Parathyroid adenoma (tissue), 2 donors: Measurements from ENCODE around the gene CYB561.
A peak's percentile ranks its signal among the peaks of the same experiment; 100 is the strongest.

Source experiments
- H2AFZ ChIP-seq: fragments of 300-600 bp; sonication (generic); one replicate; pipeline ENCODE4 v1.7.0; 2017; ENCODE audit warnings: antibody characterized with exemption, mild to moderate bottlenecking
- H3K27ac ChIP-seq: fragments of 300-600 bp; sonication (generic); one replicate; pipeline ENCODE4 v1.7.0; 2017
- H3K27me3 ChIP-seq: fragments of 300-600 bp; sonication (generic); one replicate; pipeline ENCODE4 v1.7.0; 2017; ENCODE audit warnings: low read length; ENCODE audit not compliant: control insufficient read depth, insufficient read depth
- H3K36me3 ChIP-seq: fragments of 300-600 bp; sonication (generic); one replicate; pipeline ENCODE4 v1.7.0; 2017; ENCODE audit warnings: low read length; ENCODE audit not compliant: control insufficient read depth, insufficient read depth
- H3K4me1 ChIP-seq: fragments of 300-600 bp; sonication (generic); one replicate; pipeline ENCODE4 v1.7.0; 2017; ENCODE audit warnings: control low read depth
- H3K4me2 ChIP-seq: fragments of 300-600 bp; sonication (generic); one replicate; pipeline ENCODE4 v1.7.0; 2017; ENCODE audit warnings: low read length
- H3K4me3 ChIP-seq: fragments of 300-600 bp; sonication (generic); one replicate; pipeline ENCODE4 v1.7.0; 2017; ENCODE audit warnings: low read depth, low read length
- H3K79me2 ChIP-seq: fragments of 300-600 bp; sonication (generic); one replicate; pipeline ENCODE4 v1.7.0; 2017; ENCODE audit warnings: control low read depth
- H3K9ac ChIP-seq: fragments of 300-600 bp; sonication (generic); one replicate; pipeline ENCODE4 v1.7.0; 2017; ENCODE audit warnings: mild to moderate bottlenecking
- H3K9me3 ChIP-seq: fragments of 300-600 bp; sonication (generic); one replicate; pipeline ENCODE4 v1.7.0; 2017; ENCODE audit warnings: low read length; ENCODE audit not compliant: control insufficient read depth
- TF ChIP-seq, protein P1 (sequence below): fragments of 300-600 bp; sonication (generic); IDR thresholded peaks from one replicate; pipeline ENCODE4 v1.7.0; 2017; ENCODE audit warnings: antibody characterized with exemption, mild to moderate bottlenecking
- donor health status: primary hyperparathyroidism.

Gene CYB561

DNA sequence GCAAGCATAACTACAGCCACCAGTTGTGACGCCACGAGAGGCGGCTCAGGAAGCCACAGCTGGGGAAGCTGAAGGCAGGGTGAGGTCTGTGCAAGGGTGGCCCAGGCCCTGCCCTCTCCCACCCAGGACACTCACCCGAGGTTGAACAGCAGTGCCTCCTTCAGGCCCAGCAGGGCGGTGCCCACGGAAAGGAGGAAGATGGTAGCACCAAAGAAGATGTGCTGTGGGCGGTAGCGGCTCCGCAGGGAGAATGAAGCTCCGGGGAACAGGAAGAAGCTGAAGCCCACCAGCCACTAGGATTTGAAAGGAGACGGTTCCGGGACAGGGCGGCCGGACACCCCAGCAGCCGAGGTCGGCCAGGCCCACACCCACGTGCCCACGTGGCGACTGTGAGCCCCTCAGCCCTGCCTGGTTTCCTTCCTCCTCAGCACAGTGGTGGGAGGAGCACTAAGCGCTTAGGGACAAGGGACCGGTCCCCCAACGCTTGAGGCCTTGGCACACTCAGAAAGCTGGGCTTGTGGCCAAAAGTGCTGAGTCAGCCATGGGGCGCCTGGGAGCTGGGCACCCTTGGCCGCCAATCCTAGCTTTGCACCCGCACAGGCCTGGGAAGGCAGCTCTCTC is 11.0 kb downstream of the CYB561 start:
- Histone ChIP-seq H3K27me3 (no peaks in the 10 kb centered on the region), H3K4me2 (peak overlapping the region; percentile 31), H3K79me2 (peaks cover 17% of the 10 kb centered on the region), H3K36me3 (no peaks in the 10 kb centered on the region), H3K4me3 (no peak overlapping the region), H3K9ac (no peak overlapping the region), H3K27ac (peak overlapping the region; percentile 97), H3K9me3 (no peaks in the 10 kb centered on the region), H3K4me1 (peaks cover 54% of the 10 kb centered on the region), H2AFZ (no peak overlapping the region)
- TF ChIP-seq, protein P1, sequence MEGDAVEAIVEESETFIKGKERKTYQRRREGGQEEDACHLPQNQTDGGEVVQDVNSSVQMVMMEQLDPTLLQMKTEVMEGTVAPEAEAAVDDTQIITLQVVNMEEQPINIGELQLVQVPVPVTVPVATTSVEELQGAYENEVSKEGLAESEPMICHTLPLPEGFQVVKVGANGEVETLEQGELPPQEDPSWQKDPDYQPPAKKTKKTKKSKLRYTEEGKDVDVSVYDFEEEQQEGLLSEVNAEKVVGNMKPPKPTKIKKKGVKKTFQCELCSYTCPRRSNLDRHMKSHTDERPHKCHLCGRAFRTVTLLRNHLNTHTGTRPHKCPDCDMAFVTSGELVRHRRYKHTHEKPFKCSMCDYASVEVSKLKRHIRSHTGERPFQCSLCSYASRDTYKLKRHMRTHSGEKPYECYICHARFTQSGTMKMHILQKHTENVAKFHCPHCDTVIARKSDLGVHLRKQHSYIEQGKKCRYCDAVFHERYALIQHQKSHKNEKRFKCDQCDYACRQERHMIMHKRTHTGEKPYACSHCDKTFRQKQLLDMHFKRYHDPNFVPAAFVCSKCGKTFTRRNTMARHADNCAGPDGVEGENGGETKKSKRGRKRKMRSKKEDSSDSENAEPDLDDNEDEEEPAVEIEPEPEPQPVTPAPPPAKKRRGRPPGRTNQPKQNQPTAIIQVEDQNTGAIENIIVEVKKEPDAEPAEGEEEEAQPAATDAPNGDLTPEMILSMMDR, result peak; percentile 18

DNA sequence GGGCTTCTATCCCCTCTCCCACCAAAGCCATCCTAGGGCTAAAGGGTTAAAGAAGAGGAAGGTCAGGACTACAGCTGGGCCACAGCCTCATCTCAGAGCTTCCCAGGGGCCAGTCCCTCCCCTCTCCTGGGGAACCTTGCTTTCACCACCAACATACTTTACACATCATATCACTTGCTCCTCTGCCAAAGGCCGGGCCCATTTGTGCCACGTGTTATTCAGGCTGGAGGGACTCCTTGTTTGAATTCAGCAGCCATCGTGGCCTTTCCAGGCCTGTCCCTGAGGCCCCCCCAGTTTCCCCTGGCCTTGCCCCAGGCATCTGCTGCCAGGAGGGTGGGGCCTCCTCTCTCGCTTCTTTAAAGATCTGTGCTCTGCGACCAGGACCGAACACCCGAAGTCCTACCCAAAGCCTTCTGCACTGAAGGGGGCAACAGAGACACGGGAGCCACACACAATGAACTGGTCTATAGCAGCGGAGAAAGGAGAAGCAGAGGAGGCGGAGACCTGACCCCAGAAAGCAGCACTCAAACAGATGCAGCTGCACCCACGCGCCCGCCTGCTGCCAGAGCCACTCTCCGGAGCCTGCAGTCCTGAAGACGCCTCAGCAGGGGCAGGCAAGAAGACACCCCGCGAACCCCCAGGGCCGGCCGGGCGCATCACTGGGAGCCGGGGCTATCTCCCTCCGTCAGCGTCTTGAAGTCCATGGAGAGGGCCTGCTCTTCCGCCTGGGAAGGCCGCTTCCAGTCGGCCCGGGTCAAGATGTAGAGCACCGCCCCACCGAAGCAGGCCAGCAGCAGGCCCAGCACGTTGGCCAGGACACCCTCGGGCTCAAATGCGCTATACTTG is 12.1 kb downstream of the CYB561 start:
- H3K4me3 ChIP-seq, result no peak overlapping the region
- H3K9me3 ChIP-seq, result no peaks in the 10 kb centered on the region
- peaks cover 43% of the 10 kb centered on the region for H3K4me1 ChIP-seq
- peak overlapping the region; percentile 97 for H3K27ac ChIP-seq
- H3K36me3 ChIP-seq, result no peaks in the 10 kb centered on the region
- H3K4me2 ChIP-seq, result no peak overlapping the region
- H3K9ac ChIP-seq, result no peak overlapping the region
- H3K79me2 ChIP-seq, result peaks cover 10% of the 10 kb centered on the region
- TF ChIP-seq, protein P1, result no peak
- H3K27me3 ChIP-seq, result no peaks in the 10 kb centered on the region
- H2AFZ ChIP-seq, result no peak overlapping the region

DNA sequence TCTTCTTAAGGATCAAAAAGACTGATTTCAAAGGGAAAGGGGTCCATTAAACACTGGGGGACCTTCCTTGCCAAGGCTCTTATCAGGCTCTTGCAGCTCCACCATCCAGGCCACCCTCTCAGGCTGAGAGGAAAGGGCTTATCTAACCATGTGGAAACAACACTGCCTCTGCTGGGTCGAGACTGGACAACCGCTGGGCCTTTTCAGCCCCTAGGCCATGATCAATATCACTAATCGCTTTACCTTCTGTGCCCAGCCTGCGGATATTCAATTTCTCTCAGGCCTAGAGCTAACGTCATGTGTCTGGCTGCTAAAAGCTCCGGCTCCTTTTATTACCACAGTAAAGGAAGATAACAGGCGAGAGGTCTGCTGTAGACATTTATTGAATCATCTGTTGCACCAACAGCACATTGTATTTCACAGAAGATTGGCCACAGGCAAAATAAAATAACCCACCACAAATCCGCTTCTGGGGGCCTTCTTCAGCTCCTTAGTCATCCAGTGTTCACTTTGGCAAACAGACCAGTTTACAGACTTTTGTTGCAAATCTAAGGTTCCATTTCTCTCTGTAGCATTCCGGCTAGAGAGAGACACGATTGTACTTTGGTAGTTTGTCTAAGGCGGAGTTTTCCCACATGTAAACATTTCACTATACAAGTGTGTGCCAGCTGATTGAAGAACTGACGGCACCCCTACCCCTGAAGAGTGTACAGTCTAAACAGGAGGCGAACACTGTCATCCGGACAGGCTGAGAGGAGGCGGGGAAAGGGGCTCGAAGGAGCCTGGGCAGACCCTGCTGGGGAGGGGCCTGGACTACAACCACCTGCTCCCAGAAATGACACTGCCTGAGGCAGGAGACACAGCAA is 13.9 kb downstream of the CYB561 start:
- no peaks in the 10 kb centered on the region for H3K79me2 ChIP-seq
- H3K27ac ChIP-seq, result no peak overlapping the region
- no peaks in the 10 kb centered on the region for H3K9me3 ChIP-seq
- no peak overlapping the region for H3K4me2 ChIP-seq
- H3K4me1 ChIP-seq, result peaks cover 30% of the 10 kb centered on the region
- H3K9ac ChIP-seq, result no peak overlapping the region
- H3K4me3 ChIP-seq, result no peak overlapping the region
- H2AFZ ChIP-seq, result no peak overlapping the region
- TF ChIP-seq, protein P1, result no peak
- no peaks in the 10 kb centered on the region for H3K27me3 ChIP-seq
- no peaks in the 10 kb centered on the region for H3K36me3 ChIP-seq

DNA sequence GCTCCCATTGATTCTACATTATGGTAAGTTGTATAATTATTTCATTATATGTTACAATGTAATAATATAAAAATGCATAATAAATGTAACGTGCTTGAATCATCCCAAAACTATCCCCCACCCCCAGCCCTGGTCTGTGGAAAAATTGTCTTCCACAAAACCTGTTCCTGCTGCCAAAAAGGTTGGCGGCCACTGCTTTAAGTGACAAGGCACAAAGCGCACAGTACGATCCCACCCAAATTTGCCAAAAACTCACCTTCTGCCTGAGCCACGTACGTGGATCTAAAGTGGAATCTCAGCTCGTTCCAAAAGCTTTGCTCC is 14.5 kb downstream of the CYB561 start:
- Histone ChIP-seq H3K79me2 (no peaks in the 10 kb centered on the region), H2AFZ (no peak overlapping the region), H3K9ac (no peak overlapping the region), H3K4me3 (no peak overlapping the region), H3K27ac (no peak overlapping the region), H3K4me2 (no peak overlapping the region), H3K9me3 (no peaks in the 10 kb centered on the region), H3K36me3 (no peaks in the 10 kb centered on the region), H3K4me1 (peaks cover 24% of the 10 kb centered on the region), H3K27me3 (no peaks in the 10 kb centered on the region)
- TF ChIP-seq, protein P1, result no peak
